ENCODE measurements around the gene BAG5. TPM values are rescaled to one million over a fixed set of nuclear protein-coding genes. Genes with fewer than 3 reads are reported as not detected.

Gene BAG5
- total RNA-seq, 1 experiment from 2014 or later, result 76.5 TPM

GRCh38 chr14:103548463-103549351 lies 13.8 kb downstream of the BAG5 start:
- DNase-seq, result no peak
- no peak overlapping the region for H3K4me3 ChIP-seq
- H3K4me1 ChIP-seq (replicated peaks; ENCODE audit: insufficient read depth), result peaks cover 14% of the 10 kb centered on the region
- ChIA-PET POLR2A (ENCODE audit: unreplicated experiment) (interaction anchor here (0.8 kb wide), 1 partner anchor 70 kb away, joined by 3 read pairs; no protein-coding TSS in a partner anchor), CTCF (interaction anchor here (0.5 to 0.6 kb wide), 2 partner anchors 28 to 770 kb away, joined by 3 to 5 read pairs; no protein-coding TSS in a partner anchor)
- H3F3A ChIP-seq (ENCODE audit: insufficient read depth, low read depth), result peaks cover 13% of the 10 kb centered on the region
- no peaks in the 10 kb centered on the region for H3K9me3 ChIP-seq (ENCODE audit: insufficient read depth, low read depth)
- no peaks in the 10 kb centered on the region for H3K79me2 ChIP-seq (ENCODE audit: low read depth)
- H2AFZ ChIP-seq, result no peak overlapping the region
- H3K27ac ChIP-seq, result no peak overlapping the region
- intact Hi-C loops (cut with micrococcal nuclease; ENCODE audit: unreplicated experiment), result loop anchor here (10.0 kb wide), 1 partner anchor 1024 kb away; no protein-coding TSS in a partner anchor
- H3K27me3 ChIP-seq (ENCODE audit: insufficient read depth, low read depth), result no peaks in the 10 kb centered on the region
- TF ChIP-seq, protein P1, sequence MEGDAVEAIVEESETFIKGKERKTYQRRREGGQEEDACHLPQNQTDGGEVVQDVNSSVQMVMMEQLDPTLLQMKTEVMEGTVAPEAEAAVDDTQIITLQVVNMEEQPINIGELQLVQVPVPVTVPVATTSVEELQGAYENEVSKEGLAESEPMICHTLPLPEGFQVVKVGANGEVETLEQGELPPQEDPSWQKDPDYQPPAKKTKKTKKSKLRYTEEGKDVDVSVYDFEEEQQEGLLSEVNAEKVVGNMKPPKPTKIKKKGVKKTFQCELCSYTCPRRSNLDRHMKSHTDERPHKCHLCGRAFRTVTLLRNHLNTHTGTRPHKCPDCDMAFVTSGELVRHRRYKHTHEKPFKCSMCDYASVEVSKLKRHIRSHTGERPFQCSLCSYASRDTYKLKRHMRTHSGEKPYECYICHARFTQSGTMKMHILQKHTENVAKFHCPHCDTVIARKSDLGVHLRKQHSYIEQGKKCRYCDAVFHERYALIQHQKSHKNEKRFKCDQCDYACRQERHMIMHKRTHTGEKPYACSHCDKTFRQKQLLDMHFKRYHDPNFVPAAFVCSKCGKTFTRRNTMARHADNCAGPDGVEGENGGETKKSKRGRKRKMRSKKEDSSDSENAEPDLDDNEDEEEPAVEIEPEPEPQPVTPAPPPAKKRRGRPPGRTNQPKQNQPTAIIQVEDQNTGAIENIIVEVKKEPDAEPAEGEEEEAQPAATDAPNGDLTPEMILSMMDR (conservative IDR thresholded peaks at IDR 0.05), result no peak
- no peak for TF ChIP-seq EZH2 (IDR thresholded peaks at IDR 0.05; ENCODE audit: low read depth)
- peaks cover 47% of the 10 kb centered on the region for H4K20me1 ChIP-seq (ENCODE audit: insufficient read depth)
- no peak overlapping the region for H3K4me2 ChIP-seq
- no TSS peak for BruUV-seq (replicated peaks)
- no peaks in the 10 kb centered on the region for H3K9me2 ChIP-seq (ENCODE audit: insufficient read depth)
- no peaks in the 10 kb centered on the region for H3K36me3 ChIP-seq (ENCODE audit: low read depth)

- Histone ChIP-seq H3K9me3 (ENCODE audit: insufficient read depth, low read depth) (no peaks in the 10 kb centered on the region), H3K79me2 (ENCODE audit: low read depth) (no peaks in the 10 kb centered on the region), H3K4me3 (no peak overlapping the region), H3K4me2 (no peak overlapping the region), H3F3A (ENCODE audit: insufficient read depth, low read depth) (peaks cover 7% of the 10 kb centered on the region), H3K27ac (no peak overlapping the region), H3K4me1 (replicated peaks; ENCODE audit: insufficient read depth) (peaks cover 21% of the 10 kb centered on the region), H3K36me3 (ENCODE audit: low read depth) (no peaks in the 10 kb centered on the region), H4K20me1 (ENCODE audit: insufficient read depth) (peaks cover 51% of the 10 kb centered on the region), H3K9me2 (ENCODE audit: insufficient read depth) (no peaks in the 10 kb centered on the region), H3K27me3 (ENCODE audit: insufficient read depth, low read depth) (no peaks in the 10 kb centered on the region), H2AFZ (no peak overlapping the region)
- intact Hi-C loops (cut with micrococcal nuclease; ENCODE audit: unreplicated experiment), result loop anchor here (10.0 kb wide), 1 partner anchor 1023 kb away; no protein-coding TSS in a partner anchor
- TF ChIP-seq EZH2 (IDR thresholded peaks at IDR 0.05; ENCODE audit: low read depth), result no peak
- TF ChIP-seq, protein P1 (conservative IDR thresholded peaks at IDR 0.05), result no peak
- ChIA-PET CTCF (no interaction called here), POLR2A (ENCODE audit: unreplicated experiment) (no interaction called here)
- BruUV-seq (replicated peaks), result no TSS peak
- no peak for DNase-seq
Measured at GRCh38 chr14:103547941-103548462, 14.5 kb downstream of the BAG5 start.

GRCh38 chr14:103547455-103547940 lies 15.0 kb downstream of the BAG5 start:
- no peak for DNase-seq
- H3K27me3 ChIP-seq (ENCODE audit: insufficient read depth, low read depth), result no peaks in the 10 kb centered on the region
- no peaks in the 10 kb centered on the region for H3K9me2 ChIP-seq (ENCODE audit: insufficient read depth)
- ChIA-PET CTCF (interaction anchor here (0.5 to 0.6 kb wide), 4 partner anchors 8 to 1117 kb away, joined by 5 to 6 read pairs (median 6); no protein-coding TSS in a partner anchor), POLR2A (ENCODE audit: unreplicated experiment) (no interaction called here)
- no peaks in the 10 kb centered on the region for H3K79me2 ChIP-seq (ENCODE audit: low read depth)
- peaks cover 3% of the 10 kb centered on the region; the same call in 1 of the 2 replicates for H3F3A ChIP-seq (ENCODE audit: insufficient read depth, low read depth)
- H3K27ac ChIP-seq, result no peak overlapping the region
- no peaks in the 10 kb centered on the region for H3K36me3 ChIP-seq (ENCODE audit: low read depth)
- peaks cover 23% of the 10 kb centered on the region for H3K4me1 ChIP-seq (replicated peaks; ENCODE audit: insufficient read depth)
- no peaks in the 10 kb centered on the region for H3K9me3 ChIP-seq (ENCODE audit: insufficient read depth, low read depth)
- H4K20me1 ChIP-seq (ENCODE audit: insufficient read depth), result peaks cover 47% of the 10 kb centered on the region
- BruUV-seq (replicated peaks), result no TSS peak
- H3K4me2 ChIP-seq, result no peak overlapping the region
- TF ChIP-seq EZH2 (IDR thresholded peaks at IDR 0.05; ENCODE audit: low read depth), result no peak
- TF ChIP-seq, protein P1 (conservative IDR thresholded peaks at IDR 0.05), result no peak
- H2AFZ ChIP-seq, result no peak overlapping the region
- no peak overlapping the region for H3K4me3 ChIP-seq
- intact Hi-C loops (cut with micrococcal nuclease; ENCODE audit: unreplicated experiment), result loop anchor here (10.0 kb wide), 1 partner anchor 1023 kb away; no protein-coding TSS in a partner anchor
